ENCODE measurements around the gene ACE2.

ACE2 gene

DNA sequence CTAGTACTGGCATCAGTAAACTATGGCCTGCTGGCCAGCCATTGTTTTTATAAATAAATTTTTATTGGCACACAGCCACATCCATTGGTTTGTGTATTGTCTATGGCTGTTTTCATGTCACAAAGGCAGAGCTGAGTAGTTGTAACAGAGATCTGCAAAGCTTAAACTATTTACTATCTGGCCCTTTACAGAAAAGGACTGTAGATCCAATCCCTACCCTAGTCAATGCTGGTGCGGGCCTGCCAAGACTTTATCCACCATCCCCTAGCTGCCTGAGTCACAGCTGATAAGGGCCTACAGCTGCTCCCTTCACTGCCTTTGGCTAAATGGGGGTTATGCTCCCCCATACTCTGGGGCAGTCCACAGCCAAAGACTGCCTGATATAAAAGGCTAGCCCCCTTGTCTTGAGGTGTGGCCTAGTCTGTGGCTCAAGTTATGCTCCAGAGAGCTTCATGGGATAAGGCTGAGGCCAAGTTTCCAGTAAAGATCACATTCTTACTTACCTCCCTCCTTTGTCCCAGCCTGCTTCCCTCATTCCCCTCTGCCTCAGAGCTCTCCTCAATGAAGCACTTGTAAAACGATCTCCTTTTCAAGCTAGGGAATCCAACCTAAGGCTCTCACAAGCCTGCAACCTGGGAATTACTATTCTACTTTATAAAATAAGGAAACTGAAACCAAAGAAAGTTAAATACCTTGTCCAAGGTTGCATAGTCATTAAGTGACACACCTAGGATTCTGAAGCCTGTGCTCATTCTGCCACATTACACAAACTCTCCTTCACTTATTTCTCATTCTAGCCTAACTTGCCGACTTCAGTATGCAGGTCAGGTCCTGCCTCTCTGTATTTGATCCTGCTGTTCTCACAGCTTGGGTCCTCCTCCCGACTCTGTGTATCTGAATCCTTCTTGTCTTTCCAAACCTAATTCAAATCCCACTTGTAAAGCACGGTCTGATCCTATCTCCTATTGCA lies 20.7 kb downstream of the ACE2 start:
- FAIRE-seq (no peak), DNase-seq (ENCODE audit: insufficient read length, low spot score) (no peak)

DNA sequence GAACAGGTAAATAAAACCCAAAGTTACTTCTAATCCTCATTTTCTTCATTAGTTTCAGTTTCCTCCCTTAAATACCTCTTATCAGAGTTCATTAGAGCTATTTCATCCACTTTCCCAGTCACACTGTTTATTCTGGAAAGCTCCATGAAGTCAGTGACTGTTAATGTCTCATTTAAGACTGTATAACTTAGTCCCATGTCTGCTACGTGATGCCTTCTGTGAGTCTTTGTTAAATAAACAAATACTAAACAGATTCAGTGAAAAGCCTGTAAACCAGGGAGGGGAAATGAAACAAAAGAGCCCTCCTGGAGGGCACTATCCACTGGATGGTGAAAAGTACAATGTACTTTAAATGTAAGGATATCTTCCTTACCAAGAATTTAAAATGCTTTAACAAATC lies 24.7 kb downstream of the ACE2 start:
- FAIRE-seq (no peak), DNase-seq (ENCODE audit: insufficient read length, low spot score) (no peak)

DNA sequence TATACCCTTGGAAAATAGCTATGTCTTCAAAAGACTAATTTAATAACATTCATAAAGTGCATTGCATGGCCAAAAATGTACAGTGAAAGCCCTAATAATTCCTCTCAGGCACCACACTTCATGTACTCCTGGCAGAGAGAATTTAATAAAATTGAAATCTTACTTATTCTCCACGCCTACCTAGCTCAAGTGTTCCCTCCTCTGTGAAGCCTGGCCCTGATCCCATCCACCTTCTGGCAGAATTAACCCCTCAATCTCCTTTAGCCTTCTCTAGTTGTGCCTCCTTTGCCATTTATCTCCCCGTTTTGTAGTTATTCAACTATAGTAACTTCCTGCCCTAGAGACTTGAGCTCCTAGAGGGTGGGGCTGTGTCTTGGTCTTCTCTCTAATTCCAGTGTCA lies 26.7 kb downstream of the ACE2 start:
- FAIRE-seq (peak; percentile 49), DNase-seq (ENCODE audit: insufficient read length, low spot score) (no peak)

DNA sequence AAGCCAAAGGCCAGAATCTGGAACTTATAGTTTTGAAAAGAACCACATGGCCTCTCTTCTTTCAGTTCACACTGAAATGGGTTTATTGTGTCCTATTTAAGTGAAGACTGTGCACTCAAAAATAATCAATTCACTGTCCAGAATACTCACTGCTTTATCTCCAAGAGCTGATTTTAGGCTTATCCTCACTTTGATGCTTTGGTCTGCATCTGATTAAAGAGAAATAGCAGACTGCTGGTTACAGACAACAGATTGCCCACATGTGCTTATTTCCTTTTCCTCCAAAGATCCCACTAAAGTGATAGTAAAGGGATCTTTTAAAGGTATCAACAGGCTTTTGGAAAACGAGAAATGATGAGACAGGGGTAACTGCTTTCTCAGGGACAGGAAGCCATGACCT lies 30.6 kb downstream of the ACE2 start:
- no peak for DNase-seq (ENCODE audit: insufficient read length, low spot score)
- FAIRE-seq, result no peak

DNA sequence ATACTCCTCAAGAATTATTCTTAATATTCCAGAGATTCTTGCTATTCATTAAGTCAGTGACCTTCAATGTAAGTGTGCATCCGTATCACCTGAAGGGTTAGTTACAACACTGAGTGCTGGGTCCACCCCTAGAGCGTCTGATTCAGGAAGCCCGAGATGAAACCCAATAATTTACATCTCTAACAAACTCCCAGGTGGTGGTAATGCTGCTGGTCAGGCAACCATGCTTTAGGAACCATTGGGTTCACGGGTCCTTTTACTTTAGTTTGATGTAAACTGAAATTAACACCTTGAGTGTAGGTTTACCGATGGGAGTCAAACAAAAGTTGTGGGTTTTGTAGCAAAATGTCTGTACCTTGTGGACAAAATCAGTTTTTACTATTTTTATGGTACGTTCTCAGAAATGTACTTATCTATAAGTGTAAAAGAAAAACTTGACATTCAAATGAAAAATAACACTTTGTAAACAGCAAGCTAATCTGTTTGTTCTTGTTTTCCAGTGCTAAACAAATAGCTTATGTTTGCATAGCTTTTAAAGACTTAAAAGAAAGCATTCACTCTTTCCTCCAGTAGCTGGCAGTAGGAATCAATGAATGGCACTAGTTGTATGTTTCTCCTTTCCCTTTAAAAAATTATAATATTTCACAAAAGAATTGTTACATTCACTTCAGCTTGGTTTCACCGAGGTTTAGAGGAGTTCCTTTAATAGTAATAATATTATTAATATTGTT lies 32.7 kb downstream of the ACE2 start:
- FAIRE-seq, result no peak
- no peak for DNase-seq (ENCODE audit: insufficient read length, low spot score)

DNA sequence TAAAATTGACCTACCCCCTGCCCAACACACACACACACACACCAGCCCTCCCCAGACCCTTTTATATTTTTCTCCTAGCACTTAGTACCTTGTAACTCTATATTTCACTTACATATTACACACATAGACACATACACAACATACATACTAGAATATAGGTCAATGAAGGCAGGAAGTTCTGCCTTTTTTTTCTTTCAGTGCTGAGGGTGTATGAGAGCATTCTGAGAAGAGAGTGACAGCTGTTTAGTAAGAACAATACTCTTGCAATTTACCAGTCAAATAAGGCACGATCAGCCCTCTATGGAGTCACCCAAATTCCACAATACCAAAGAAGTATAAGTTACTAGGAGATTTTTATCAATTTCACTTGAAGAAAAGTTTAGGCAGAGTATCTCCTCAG lies 33.5 kb downstream of the ACE2 start:
- FAIRE-seq, result no peak
- DNase-seq (ENCODE audit: insufficient read length, low spot score), result no peak

DNA sequence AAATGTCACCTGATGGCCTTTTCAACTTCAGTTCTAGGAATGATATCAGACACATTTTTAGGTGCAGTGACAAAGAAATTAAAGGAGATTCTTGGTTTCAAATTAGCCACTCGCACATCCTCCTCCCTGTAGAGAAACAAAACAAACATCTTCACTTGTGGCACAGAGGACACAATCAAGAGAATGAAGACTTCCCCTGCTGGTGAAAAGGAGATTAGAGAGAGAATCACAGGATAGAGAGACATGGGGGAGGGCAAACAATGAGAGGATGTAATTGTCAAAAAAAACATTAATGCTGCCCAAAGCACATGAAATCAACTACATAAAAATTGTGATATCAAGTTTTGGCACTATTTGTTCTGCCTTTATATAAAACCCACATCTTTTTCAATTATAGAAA lies 34.5 kb downstream of the ACE2 start:
- DNase-seq (ENCODE audit: insufficient read length, low spot score) (no peak), FAIRE-seq (no peak)

DNA sequence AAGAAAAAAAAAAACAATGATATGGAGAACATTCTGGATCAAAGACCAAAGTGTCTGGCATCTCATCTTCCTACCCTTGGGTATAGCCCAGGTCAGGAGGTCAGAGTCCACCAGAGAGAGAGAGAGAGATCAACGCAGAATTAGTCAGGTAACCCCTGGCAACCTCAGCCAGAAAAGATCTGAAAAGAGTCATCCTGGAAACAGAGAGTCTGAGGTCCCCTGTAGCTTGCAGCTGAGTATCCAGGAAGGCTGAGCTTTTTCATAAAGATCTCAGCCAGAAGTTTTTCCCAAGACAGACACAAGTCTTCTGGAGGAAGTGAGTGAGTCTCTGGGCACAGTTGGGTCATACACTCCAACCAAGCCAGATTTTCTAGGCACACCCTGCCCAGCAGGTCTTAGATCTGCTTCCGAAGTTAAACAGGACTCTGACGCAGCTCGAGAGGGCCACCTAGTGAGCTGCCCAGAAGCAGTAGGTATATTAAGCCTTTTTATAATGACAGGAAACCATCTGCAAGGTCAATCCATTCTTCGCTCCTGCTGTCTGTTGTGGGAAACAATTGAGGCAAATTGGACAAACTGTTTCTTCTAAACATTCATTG lies 35.7 kb downstream of the ACE2 start:
- DNase-seq (ENCODE audit: insufficient read length, low spot score) (peak; percentile 1), FAIRE-seq (peak; percentile 70)

DNA sequence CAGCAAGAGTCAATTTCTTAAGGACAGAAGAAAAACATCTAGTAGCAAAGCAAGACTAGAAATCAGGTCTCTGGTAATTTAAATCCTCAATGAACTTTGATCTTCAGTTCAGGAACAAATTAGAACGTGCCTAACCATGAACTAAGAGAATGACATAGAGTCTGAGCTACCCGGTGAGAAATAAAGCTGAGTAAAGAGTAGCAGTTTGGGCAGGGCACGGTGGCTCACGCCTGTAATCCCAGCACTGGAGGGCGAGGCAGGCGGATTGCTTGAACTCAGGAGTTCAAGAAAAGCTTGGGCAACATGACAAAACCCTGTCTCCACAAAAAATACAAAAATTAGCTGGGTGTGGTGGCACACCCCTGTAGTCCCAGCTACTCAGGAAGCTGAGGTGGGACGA lies 37.7 kb downstream of the ACE2 start:
- FAIRE-seq (no peak), DNase-seq (ENCODE audit: insufficient read length, low spot score) (no peak)

DNA sequence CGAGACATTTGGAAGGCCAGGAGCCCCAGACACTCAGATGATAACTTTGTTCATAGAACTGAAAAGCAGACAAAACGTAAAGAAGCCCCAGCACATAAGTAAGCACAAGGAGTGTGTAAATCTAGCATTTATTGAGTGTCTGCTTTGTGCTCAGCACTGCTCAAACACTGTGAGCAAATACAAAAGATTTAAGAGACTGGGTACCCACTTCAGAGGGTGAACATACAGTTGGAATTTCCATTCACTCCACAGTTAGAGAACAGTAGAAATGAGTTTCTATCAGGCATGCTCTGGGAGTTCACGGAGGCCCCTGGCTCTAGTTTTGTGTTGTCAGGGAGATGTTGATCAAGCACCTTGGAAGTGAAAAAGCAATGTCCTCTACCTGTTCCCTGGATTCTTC lies 39.8 kb downstream of the ACE2 start:
- no peak for FAIRE-seq

DNA sequence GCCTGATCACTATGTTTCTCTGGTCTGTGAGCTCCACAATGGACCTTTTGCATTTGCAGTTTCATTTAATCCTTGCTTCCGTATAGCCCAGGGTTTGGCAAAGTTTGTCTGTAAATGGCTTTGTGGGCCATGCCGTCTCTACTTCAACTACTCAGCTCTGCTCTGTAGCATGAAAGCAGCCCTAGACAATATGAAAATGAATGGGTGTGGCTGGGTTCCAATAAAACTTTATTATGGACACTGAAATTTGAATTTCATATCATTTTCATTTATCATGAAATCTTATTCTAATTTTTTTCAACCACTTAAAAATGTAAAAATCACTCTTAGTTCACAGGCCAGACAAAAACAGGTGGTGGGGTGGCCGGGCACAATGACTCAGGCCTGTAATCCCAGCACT lies 41.5 kb downstream of the ACE2 start:
- FAIRE-seq (no peak), DNase-seq (ENCODE audit: insufficient read length, low spot score) (no peak)

More for the DNA sequence above, 39.8 kb downstream of the ACE2 start:
- DNase-seq (ENCODE audit: insufficient read length, low spot score), result no peak

DNA sequence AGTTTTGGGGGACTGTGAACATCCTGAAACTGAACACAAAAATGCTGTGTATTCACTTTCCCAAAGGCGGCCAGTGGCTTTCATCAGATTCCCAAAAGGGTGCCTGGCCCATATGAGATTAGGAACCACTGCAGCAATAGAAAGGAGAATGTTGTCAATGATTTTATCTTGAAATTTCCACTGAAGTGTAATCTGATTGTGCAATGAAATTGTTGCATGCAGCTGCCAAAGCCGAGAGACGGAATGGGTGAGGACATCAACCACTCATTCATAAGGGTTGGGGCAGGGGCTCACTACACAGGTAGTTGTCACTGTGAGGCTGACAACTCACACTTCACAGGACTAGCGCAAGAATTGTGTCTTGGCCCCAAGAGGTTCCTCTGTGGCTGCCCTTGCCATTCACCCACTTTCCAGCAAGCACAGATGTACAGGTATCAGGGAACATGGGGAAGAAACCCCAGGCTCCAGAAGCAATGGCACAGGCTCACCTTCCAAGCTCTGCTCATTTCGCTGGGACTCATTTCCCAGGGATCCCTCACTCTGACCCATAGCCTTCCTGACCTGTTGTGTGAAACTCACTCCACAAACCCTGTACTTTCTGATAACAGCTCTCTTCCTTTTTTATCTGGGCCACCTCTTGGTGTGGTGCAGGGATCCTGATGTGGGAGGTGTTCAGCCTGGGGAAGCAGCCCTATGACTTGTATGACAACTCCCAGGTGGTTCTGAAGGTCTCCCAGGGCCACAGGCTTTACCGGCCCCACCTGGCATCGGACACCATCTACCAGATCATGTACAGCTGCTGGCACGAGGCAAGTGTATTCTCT lies 51.4 kb downstream of the ACE2 start:
- no peak for FAIRE-seq
- DNase-seq (ENCODE audit: insufficient read length, low spot score), result no peak

DNA sequence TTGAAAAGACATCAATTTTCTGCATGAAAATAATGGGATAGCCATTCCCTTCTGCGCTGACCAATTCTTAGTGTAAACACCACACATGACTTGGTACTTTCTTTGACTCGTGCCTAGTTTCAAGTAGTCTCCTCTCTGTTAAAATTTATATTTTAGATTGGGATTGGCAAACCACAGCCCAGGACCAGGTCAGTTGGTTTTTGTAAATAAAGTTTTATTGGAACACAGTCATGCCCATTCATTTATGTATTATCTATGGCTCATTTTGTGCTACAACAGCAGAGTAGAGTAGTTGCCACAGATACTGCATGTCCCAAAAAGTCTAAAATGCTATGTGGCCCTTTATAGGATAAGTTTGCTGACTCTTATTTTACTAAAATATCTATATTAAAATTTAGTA lies 53.4 kb downstream of the ACE2 start:
- no peak for FAIRE-seq
- DNase-seq (ENCODE audit: insufficient read length, low spot score), result no peak

DNA sequence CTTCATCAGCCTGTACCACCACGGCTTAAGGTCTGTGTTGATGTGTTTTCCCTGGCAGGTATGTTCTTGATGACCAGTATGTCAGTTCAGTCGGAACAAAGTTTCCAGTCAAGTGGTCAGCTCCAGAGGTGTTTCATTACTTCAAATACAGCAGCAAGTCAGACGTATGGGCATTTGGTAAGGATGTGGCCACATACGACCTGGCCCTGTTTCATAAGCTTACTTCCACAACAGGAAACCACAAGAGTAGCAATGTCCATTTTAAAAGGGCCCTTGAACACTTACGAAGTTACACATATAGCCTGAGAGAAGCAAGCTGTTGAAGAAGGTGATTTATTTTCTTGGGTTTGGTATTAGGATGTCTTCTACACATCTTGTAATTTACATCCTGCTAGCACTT lies 54.0 kb downstream of the ACE2 start:
- no peak for DNase-seq (ENCODE audit: insufficient read length, low spot score)
- FAIRE-seq, result no peak

DNA sequence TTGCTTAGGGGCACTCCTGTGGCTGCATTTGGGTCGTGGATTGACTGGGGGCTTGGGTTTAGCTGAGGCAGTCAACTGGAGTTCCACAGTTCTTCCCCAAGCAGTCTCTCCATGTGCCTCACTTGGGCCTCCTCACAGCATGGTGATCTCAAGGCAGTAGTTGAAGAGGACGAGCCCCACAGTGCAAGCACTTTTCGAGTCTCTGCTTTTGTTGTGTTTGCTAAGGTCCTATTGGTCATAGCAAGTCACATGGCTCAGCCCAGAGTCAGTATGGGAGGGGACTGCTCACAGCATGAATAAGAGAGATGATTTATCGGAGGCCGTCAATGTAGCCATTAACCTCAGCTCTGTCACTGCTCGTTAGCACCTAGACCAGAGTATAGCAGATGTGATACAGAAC lies 70.4 kb downstream of the ACE2 start:
- no peak for FAIRE-seq

DNA sequence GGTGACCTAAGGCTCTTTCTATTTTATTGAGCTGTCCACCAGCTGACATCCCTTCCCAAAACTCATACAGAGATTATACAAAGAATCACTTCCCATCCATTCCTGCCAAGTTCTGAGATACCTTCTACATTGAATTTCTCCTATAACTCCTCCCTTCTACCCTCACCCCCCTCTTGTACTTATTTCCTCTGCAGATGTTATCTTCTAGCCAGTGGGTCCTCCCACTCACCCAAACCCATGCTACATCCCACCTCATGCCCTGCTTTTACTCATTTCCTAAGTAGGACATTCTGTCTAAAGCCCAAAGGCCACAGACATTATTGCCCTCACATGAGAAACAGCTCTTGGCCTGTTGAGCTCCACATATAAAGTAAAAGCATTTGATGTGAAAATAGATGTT lies 71.6 kb downstream of the ACE2 start:
- FAIRE-seq (no peak), DNase-seq (ENCODE audit: insufficient read length, low spot score) (no peak)

More for the DNA sequence above, 70.4 kb downstream of the ACE2 start:
- DNase-seq (ENCODE audit: insufficient read length, low spot score), result no peak

DNA sequence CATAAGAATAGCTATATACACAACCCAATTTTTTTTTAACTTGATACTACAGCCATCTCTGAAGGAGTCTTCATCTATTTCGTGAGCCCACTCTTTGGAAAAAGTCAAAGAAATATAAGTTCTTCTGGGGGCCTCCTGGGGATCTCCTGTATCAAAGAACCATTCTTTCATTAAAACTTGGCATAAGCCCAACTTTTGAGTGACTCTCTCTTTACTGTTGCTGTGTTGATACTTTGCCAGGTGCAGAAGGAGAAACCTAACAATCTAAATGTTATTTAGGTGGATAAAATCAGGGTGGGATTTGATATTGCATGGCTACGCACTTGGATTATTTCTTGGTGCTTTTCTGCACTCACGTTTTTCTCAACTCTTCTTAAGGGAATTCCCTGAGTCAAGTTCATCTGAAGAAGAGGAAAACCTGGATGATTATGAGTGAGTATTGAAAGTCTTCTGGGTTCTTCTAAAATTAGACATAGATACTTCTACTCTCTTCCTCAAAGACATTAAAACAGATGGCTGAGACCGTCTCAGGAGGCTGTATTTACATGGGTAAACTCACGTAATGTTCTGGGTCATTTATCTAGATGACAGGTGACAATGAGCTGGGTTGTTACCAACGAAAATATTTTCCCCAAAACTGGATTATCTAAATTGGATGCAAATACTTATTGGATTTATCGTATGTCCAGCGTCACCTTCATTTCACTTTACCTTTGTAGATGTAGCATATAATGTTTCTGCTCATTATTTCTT lies 74.9 kb downstream of the ACE2 start:
- DNase-seq (ENCODE audit: insufficient read length, low spot score) (no peak), FAIRE-seq (no peak)

DNA sequence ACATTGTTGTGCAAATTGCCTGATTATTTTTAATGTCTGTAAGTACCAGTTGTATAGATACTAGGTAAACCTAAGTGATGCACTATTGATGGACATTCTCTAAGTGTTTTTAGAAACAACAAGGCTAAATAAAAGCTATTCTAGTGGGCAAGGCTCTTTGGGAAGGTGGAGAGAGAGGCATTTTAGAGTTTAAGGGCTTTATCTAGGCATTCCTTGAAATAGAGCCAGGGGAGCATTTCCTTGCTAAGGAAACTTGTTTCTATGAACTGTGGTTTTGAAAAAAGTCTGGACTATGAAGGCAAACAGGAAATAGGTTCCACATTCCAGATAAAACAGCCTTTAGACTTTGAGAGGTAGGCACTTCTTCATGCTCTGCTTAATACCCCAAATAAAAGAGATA lies 76.3 kb downstream of the ACE2 start:
- FAIRE-seq, result no peak
- DNase-seq (ENCODE audit: insufficient read length, low spot score), result no peak

DNA sequence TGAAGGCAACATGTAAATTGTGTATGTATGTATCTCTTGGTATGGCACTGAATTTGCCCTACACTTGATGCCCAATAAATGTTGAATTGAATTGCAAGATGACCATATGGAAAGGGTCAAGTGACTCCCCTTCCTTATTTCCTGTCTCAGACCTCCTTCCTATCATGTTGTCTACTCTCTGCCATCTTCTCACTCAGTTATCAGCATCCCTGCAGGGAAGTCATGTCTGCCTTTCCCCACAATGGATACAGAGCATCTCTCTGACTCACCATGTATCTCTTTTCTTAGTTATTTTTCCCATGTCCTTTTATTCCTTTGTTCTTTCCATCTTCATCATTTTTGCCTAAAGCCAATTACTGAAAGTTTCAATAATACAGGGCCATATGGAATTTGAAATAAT lies 77.7 kb downstream of the ACE2 start:
- no peak for DNase-seq (ENCODE audit: insufficient read length, low spot score)
- FAIRE-seq, result peak; percentile 28

DNA sequence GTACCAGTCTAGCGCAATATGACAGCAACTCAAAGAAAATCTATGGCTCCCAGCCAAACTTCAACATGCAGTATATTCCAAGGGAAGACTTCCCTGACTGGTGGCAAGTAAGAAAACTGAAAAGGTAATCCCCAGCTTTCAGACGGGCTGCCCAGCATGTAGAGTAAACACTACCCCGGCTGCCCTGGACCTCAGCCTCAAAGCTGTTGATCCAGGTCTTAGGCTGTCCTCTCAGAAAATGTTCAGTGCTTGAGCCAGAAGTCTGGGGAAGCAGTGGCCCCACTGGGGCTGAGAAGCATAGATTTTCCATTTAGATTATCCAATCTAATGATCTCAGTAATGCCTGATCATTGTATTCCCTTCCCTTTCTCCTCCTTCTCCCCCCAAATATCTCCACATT lies 78.3 kb downstream of the ACE2 start:
- FAIRE-seq, result no peak
- no peak for DNase-seq (ENCODE audit: insufficient read length, low spot score)

Measured in GM19239 (cell line).